NCI-H1694 (cell line): ENCODE data around the gene FBXW4.

Experiments
- DNase-seq: peaks from one replicate; lab custom pipeline; 2025; lab: John Stamatoyannopoulos, UW

Gene FBXW4, protein sequence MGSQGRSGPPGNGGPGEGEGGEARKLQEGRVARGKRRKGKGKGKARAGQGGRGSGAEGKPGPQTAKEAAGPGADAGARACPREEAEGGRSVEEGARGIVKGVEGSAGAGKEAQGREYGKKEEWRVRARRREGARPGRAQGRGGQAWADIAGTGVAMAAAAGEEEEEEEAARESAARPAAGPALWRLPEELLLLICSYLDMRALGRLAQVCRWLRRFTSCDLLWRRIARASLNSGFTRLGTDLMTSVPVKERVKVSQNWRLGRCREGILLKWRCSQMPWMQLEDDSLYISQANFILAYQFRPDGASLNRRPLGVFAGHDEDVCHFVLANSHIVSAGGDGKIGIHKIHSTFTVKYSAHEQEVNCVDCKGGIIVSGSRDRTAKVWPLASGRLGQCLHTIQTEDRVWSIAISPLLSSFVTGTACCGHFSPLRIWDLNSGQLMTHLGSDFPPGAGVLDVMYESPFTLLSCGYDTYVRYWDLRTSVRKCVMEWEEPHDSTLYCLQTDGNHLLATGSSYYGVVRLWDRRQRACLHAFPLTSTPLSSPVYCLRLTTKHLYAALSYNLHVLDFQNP

DNA sequence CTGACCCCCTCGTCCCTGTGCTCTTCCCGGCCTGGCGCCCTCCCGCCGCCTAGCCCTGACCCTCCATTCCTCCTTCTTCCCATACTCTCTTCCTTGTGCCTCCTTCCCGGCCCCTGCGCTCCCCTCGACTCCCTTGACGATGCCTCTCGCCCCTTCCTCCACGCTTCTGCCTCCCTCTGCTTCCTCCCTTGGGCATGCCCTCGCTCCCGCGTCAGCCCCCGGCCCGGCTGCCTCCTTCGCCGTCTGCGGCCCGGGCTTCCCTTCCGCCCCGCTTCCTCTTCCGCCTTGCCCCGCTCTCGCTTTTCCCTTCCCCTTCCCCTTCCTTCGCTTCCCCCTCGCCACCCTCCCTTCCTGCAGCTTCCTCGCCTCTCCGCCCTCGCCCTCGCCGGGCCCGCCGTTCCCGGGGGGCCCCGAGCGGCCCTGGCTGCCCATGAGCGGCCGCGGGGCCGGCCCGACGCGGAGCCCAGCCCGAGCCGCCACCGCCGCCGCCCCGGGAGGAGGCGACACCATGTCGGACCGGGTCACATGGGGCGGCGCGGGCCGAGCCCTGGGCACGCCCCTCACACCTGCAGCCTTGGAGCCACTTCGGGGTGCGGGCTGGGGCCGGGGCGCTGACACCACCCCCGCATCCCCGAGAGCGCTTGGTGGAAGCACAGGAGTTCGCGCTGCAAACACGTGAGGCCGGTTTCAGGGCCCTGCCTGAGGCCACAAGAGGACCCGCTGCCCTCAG lies at the start of gene FBXW4:
FBXW4 (minus strand) TSS at position 497 of the 730 bp plus-strand sequence; CDS start at position 432, 65 bp downstream.
- DNase-seq = no peak

DNA sequence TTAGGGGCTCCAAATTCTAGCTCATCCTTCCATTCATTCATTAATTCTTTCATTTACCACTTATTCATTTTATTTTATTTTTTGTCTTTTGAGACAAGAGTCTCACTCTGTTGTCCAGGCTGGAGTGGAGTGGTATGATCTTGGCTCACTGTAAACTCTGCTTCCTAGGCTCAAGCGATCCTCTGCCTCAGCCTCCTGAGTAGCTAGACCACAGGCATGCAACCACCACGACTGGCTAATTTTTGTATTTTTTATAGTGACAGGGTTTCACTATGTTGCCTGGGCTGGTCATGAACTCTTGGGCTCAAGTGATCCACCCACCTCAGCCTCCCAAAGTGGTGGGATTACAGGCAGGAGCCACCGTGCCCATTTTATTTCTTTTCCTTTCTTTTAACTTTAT lies 49.3 kb upstream of the FBXW4 start:
- no peak for DNase-seq

DNA sequence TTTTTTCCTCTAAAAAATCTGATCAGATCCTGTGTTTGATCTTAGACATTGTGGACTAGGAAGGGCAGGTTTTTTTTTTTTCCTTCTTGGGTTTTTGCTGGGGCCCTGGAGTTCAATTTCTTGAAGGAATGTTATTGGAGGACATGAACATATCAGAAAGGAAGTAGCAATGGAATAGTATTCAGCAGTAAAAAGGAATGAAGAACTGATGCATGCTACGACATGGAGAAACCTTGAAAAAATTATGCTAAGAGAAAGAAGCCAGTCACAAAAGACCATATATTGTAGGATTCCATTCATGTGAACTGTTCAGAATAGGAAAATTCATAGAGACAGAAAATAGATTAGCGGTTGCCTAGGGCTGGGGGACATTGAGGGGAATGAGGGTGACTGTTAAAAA lies 47.0 kb upstream of the FBXW4 start:
- no peak for DNase-seq

DNA sequence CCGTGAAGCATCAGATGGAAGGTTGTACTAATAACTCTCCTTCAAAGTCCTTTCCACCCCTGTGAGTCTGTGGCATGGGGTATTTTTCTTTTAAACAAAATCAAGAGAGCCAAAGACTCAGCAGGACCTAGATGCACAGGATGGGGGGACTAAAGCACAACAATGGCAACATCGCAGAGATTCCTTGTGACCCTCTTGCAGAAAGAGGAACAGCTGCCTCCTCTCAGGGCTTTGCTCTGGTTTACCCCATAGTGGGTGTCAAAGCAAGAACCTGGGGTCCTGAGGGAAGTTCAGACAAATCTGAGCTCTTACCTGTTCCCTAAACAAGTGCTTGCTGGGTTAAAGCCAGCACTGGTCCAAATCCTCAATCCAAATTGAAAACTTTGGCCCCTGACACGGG lies 41.7 kb upstream of the FBXW4 start:
- no peak for DNase-seq

DNA sequence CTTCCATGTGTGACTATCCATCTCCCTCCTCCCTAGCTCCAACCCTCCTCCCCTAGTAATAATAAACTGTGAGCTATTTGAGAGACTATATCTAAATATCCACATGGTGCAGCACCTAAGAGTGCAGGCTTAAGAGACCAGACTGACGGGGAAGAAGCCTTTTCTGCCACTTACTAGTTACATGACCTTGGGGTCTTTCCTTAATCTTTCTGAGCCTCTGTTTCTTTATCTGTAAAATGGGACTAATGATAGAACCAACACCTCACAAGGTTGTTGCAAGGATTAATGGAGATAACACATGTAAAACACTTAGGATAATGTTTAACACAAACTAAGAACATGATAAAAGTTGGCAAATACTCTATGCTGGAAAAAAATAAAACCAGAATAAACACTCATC lies 37.1 kb upstream of the FBXW4 start:
- DNase-seq = no peak

DNA sequence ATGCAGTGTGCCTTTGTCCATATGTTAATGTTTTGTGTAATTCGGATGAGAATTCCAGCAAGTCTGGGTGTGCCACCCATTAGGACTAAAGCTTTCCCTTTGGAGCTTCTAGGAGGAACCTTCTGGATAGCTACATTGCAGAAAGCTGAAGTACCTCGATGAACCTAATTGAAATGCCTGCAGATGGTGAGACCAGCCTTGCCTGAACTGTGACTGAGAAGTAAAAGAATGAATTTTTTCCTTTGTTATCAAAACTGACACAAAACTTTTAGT lies 31.1 kb upstream of the FBXW4 start:
- DNase-seq = peak; percentile 18

DNA sequence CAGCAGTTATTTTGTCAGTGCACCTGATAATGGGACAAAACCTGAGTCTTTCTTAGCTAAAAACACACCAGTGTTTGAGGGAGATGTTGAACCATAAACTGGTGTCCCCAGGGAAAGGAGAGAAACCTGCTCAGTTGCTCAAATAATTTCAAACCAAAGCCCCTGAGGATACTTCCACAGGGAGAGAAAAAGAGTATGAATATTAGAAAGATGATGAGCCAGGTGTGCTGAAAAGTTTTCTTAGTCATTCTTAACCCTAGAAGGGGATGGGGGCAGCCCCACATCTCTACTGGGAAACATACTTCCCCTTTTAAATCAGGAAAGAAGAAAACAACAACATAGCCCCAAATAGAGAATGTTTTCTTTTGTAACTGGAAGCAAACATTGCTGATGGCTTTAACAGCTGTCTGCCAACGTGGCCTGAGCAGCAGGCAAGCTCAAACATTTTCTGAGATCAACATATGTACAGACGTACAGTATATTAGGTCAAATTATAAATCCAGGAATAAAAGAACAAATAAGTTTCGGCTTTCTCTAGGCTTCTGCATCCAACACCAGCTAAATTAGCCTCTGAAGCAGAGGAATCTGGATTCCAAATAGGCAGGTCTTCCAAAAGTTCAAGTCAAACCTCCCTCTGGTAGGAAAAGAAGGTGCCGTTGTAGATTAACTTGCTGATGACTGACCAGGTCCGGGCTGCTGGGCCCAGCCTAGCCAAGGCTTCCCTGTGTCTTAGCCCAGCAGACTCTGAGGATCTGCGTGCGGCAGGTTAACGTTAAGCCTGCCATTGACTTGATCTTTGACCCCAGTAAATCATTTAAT lies 30.5 kb upstream of the FBXW4 start:
- DNase-seq = peak; percentile 44

DNA sequence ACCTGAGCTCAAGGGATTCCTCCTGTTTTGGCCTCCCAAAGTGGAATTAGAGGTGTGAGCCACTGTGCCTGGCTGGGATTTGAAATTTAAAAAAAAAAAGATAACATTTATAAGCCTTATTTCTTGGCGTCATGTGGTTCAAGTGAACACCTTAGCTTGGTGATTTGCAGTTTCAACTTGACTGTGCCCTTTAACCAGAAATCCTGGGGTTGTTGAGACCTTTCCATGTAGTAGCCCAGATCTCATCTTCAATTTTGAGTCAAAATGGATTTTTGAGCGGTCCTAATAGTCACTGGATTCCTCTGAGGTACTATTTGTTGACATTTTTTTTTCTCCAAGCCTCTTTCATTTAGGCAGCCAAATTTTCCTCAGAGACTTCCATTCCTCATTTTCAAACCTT lies 29.5 kb upstream of the FBXW4 start:
- DNase-seq = no peak

DNA sequence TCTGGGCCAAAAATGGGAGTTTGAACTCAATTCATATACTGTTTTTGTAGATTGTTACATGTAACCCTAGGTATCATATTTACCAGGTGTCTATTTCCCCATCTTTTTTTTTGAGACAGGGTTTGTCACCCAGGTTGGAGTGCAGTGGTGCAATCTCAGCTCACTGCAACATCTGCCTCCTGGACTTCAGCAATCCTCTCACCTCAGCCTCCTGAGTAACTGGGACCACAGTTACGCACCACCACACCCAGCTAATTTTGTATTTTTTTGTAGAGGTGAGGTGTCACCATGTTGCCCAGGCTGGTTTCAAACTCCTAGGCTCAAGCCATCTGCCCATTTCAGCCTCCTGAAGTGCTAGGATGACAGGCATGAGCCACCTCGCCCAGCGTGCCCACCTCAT lies 28.2 kb upstream of the FBXW4 start:
- DNase-seq = no peak

DNA sequence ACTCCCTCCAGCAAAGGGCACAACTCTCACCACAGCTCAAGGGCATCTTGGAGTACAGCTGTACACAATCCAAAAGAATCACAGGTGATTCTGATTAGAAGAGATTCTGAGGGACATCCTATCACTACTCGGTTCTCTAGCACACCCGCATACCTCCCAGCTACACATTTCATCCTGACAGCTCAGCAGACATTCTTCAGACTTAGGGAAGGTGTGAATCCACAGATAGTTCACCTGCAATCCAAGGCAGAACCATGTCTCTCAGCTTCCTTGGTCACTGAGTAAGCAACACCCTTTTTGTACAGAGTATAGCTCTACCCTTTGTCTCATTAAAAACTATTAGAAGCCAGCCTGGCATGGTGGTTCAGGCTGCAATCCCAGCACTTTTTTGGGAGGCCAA lies 26.8 kb upstream of the FBXW4 start:
- no peak for DNase-seq

DNA sequence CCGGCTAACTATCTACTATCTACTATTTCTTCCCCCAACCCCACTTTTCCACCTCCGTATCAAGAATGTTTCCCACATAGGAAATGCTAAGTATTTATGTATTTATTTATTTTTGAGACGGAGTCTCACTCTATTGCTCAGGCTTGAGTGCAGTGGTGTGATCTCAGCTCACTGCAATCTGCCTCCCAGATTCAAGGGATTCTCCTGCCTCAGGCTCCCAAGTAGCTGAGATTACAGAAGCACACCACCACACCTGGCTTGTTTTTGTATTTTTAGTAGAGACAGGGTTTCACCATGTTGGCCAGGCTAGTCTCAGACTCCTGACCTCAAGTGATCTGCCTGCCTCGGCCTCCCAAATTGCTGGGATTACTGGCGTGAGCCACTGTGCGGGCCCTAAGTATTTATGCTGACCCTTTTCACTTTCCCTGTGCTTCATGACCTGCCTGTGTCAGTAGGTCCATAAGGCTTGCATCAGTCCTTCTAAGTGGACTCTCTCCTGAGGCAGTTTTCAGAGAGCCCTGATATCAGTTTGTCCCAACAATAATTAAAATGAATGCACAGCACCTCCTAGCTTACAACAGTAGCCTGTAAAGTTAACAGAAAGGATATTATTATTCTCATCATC lies 25.7 kb upstream of the FBXW4 start:
- DNase-seq = no peak

DNA sequence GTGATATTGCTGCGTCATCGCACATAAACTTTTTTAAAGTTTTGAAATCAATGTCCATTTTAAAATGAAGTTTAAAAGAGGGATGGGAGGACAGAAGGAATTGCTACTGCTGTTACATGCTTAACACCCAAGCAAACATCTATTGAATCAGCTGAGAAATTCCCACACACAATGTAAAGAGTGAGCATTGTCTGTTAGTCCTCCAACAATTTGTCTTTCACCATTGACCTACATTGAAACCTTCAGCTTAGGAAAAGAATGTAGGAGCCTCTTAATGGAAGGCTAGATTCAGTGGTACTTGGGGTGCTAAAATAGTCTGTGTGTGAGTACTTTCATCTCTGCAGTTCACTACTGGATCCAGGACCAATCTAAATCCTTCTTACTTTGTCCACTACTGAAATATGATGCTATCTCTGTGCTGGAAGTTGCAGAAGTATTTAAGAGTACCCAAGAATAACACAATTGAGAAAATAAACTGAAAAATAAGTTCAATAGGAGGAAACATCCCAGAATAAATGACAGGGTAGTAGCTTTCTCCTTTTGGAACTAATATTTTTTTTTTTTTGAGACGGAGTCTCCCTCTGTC lies 23.8 kb upstream of the FBXW4 start:
- DNase-seq = no peak

DNA sequence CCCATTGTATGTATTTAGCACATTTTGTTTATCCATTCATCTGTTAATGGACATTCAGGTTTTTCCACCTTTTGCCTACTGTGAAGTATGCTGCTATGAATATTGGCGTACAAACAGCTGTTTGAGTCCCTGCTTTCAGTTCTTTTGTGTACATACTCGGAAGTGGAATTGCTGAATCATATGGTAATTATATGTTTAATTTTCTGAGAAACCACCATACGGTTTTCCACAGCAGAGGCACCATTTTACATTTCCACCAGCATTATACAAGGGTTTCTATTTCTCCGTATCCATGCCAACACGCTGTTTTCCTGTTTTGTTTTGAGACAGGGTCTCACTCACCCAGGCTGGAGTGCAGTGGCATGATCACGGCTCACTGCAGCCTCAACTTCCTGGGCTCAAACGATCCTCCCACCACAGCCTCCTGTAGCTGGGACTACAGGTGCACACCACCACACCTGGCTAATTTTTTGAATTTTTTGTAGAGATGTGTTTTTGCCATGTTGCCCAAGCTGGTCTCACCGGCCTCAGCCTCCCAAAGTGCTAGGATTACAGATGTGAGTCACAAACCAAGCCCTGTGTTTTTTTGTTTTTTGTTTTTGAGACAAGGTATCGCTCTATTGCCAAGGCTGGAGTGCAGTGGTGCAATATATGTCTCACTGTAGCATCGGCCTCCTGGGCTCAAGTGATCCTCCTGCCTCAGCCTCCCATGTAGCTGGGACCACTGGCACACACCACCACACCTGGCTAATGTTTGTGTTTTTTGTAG lies 22.1 kb upstream of the FBXW4 start:
- DNase-seq = no peak

DNA sequence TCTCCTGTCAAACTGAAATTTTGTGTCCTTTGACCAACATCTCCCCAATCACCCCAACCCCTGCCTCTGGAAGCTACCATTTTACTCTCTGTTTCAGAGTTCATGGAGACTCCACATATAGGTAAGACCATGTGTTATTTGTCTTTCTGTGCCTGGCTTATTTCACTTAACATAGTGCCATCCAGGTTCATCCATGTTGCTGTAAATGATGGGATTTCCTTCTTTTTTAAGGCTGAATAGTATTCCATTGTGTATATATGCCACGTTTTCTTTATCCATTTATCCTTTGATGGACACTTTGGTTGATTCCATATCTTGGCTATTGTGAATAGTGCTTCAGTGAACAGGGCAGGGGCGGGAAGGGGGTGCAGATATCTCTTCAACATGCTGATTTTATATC lies 18.0 kb upstream of the FBXW4 start:
- DNase-seq = no peak

DNA sequence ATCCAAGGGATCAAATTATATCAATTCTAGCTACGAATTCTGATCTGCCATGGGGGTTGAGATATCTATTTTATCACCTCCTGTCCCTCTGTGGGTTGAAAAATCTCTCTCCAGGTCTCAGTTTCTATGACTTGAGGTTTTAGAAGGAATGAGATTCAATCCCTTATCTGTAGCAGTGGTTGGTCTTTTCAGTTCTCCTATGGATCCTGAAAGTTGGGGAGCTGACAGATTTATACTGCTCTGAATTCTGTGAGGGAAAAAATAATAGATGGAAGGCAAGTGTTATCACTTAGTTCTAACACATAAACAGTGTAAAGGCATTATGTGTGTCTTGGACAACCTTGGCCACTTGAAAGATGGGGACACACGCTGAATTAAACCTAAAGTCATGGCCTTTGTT lies 15.8 kb upstream of the FBXW4 start:
- DNase-seq = no peak

DNA sequence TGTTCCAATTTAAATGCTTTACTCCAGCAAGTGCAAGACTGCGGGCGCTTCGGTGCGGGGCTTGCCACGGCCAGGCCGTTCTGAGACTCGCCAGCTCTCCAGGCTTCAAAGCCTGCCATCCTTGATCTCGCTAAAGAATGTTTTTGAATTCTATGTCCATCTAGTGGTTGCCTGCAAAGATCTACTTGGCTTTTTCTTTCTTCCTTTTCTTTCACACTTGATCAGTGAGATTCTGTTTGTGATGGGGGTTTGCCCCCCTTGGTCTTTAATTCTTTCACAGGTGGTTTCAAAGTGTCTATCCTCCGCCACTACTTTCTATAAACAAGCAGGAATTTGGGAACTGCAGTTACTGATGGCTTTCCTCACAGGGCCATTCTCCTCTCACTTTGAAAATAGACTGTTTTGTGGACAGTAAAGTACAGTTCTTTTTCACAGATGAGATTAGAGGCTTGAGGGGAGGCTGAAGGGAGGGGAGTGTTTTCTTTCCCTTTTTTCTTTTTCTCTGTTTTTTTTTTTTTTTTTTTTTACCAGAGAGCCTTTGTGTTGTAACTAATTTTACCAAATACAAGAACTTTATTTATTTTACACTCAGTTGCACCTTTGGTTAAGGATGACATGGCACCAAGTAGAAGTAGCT lies 15.2 kb upstream of the FBXW4 start:
- no peak for DNase-seq

DNA sequence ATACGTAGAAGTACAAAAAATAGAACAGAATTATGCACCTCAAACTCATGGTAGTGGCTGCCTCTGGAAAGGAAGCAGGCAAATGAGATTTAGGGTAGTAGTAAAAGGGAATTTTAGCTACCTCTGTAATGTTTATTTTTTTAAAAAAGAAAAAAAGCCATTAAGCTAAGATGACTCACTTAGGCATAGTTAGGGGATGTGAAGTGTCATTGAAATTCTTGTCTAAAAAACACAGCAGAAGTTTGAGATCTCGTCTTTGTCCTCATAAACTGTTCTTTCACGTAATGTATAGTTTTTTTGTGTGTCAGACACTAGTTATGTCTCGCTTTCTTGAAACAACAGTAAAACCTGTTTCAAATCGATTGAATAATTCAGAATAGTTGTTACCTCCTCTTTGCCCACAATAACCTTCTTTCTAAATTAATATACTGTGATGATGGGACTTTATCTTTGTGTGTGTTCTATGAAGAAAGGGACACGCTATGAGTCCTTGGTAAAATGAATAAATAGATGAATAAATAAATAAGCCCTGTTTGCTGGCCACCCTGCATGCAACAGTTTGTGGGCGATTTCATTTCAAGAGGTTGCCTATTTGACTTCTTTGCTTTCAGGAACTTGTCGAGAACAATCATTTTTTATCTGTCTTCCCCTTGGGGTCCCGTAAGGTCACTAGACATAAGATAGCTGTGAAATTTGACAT lies 14.5 kb upstream of the FBXW4 start:
- no peak for DNase-seq

DNA sequence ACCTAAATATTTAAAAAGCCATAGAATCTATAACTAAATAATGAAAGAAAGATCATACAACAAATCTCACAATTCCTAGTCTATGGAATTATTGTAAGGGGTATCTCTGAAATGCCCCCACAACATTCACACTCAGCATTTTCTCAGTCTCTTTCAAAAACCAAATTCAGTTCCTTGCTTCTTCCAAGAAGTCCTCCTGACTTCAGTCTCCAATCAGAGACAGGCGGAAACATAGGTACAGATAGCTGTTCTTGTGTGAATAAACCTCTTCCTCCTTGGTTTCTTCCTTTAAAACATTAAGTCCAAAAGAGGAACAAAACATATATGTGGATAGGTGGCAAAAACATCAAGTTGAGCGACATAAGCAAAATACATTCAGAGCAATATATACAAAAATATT lies 13.9 kb upstream of the FBXW4 start:
- DNase-seq = no peak

DNA sequence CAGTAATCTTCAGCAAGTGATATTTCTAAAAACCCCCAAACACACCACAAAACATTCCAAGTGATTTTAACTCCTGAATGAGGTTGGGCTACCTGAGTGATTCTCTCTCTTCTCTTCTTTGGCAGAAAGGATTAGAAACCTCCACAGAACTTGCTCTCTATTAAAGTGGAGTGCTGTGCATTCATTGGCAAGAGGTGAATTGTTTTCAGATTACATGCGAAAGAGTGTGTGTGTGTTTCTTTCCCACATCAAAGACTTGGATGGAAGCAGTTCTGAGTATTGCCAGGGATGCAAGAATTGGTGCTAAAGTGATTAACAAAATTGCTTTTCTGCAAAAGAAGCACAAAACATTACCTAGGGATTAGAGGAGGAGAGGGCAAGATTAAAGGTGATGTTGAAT lies 13.1 kb upstream of the FBXW4 start:
- no peak for DNase-seq

DNA sequence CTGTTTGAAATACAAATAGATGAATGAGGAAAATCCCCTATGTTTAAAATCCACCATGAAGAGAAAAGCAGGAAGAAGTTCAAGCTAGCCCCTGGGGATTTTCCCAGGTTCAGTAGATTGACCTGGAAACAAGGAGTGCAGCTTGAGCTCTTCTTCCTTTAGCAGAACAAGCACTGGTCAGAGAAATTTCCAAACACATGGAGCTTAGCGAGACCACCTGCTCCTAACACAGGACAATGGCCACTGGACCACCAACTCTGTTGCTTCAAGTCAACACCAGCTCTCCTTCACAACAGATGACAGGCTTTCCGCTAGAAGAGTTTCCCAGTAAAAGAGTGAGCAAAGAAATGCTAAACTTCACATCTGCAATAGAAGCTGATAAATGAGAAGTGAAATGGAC lies 9.4 kb upstream of the FBXW4 start:
- no peak for DNase-seq
